Spleen (tissue), 7 donors: Measurements from ENCODE around the gene DACH1.

Source experiments
- CTCF ChIP-seq, 11 experiments: fragments of 200-600 bp in 7 of 11; fragments of 450-650 bp in 4 of 11; sonication (generic) in 4 of 11; IDR thresholded peaks in 8 of 11; conservative IDR thresholded peaks in 3 of 11; 1 replicate in 7 of 11; 2 replicates in 4 of 11; pipeline versions ENCODE4 v1.4.0 to v1.8.0; 2016 to 2021; ENCODE audit warnings: antibody characterized with exemption in 11 of 11, inconsistent platforms in 4 of 11, mild to moderate bottlenecking in 1 of 11
- POLR2A ChIP-seq, 3 donors: fragments of 450-650 bp; IDR thresholded peaks; one replicate each; pipeline ENCODE4 v1.5.1; 2017; ENCODE audit warnings: antibody characterized with exemption in 3 of 3, mild to moderate bottlenecking in 1 of 3
- donor health status: DM: no; HTN: no; CAD: no; lungs with moderate emphysema.
- donor health status: DM: no; HTN: no; CAD: no.
- donor health status: DM: no; HTN: no; CAD: no.

- TF ChIP-seq POLR2A (IDR thresholded peaks at IDR 0.05) (no peak), CTCF (IDR thresholded peaks at IDR 0.05 in 8 of 11, conservative IDR thresholded peaks at IDR 0.05 in 3 of 11) (no peak)
Measured at GRCh38 chr13:71629167-71629566, 237.8 kb downstream of the DACH1 start.
